Activated gamma-delta T cell (primary cell): ENCODE measurements around the gene SRMS.

ENCODE experiments used
- DNase-seq: peaks from one replicate; lab custom pipeline; 2025; lab: John Stamatoyannopoulos, UW

Gene SRMS

GRCh38 chr20:63553933-63554290 lies 6.4 kb upstream of the SRMS start, which contains the start of gene FNDC11:
Gene FNDC11, plus strand, starts transcription at chr20:63554159. Its CDS starts 1,505 bp downstream, at chr20:63555664.
- peak; percentile 51 for DNase-seq

GRCh38 chr20:63553251-63553932 lies 5.8 kb upstream of the SRMS start:
- DNase-seq: peak; percentile 88

- DNase-seq: no peak
These were observed 5.1 kb upstream of the SRMS start for GRCh38 chr20:63552481-63553249.

DNA sequence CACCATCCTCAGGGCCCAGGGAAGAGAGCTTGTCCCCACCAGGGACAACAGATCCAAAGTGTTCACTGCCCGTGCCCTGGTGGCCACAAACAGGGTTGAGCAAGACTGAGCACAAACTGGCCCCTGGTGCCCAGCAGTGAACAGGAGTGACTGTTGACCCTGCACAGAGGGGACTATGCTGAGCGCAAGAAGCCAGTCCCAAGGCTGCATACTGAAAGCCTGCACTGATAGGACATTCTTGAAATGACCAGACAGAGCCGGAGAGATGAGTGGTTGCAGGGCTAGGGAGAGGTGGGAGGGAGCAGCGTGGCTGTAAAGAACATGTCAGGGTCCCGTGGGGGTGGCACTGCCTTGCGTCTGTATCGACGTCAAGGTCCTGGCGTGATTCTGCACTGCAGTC lies 3.5 kb upstream of the SRMS start:
- no peak for DNase-seq

DNA sequence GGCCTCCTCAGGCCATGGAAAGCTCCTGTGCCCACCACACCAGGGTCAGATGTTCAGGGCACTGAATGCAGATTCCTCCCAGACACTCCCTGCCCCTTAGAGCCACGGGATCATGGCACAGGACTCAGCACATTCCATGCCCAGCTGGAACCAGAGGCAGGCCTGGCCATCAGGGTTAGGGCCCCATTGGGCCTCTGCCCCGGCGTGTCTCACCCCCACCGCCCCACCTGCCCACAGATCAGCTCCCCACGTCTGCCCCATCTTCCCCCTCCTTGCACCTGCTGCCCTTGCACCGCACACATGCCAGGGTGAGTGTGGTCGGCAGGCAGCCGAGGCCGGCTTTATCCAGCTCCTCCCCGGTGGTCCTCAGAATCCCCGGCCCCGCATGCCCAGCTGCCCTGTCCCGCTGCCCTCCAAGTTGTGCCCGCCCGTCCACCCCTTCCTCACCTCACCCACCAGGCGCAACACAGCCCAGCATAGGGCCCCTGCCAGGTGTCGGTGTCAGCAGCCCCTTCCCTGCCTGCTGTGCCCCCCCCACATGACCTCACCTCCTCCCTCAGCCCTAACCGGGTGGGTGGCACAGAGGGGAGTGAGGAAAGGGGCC lies 2.2 kb upstream of the SRMS start:
- DNase-seq: no peak

DNA sequence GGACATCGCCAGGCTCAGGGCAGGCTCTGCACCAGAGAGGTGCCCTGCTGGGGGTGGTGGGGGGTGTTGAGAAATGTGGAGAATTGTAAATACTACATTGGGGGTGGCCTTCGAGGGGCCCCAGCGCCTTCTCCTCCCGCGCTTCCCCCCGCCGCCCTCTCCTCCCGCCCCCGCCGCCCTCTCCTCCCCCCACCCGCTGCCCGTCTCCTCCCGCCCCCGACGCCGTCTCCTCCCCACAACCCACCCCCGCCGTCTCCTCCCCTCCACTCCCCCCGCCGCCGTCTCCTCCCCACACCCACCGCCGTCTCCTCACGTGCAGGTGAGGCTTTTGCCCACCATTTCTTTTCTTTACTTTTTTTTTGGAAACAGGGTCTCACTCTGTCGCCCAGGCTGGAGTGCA lies 1.5 kb upstream of the SRMS start:
- DNase-seq: no peak

DNA sequence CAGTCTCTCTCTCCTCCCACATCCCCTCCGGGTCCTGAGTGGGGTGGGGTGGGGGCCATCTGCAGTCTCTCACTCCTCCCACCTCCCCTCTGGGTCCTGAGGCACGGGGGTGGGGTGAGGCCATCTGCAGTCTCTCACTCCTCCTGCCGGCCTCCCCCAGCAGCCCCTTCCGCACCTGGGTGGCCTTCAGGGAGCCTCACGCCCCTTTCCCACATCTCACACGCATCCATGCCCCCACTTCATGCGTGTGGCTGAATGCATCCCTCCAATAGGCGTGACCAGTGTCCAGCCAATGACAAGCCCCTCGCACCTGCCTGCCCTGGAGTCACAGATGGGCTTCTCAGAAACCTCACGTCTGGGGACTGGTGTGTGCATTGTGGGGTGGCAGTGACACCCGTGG lies 993 bp upstream of the SRMS start:
- DNase-seq: no peak

GRCh38 chr20:63546956-63547724 lies 409 bp downstream of the SRMS start:
- DNase-seq: no peak

DNA sequence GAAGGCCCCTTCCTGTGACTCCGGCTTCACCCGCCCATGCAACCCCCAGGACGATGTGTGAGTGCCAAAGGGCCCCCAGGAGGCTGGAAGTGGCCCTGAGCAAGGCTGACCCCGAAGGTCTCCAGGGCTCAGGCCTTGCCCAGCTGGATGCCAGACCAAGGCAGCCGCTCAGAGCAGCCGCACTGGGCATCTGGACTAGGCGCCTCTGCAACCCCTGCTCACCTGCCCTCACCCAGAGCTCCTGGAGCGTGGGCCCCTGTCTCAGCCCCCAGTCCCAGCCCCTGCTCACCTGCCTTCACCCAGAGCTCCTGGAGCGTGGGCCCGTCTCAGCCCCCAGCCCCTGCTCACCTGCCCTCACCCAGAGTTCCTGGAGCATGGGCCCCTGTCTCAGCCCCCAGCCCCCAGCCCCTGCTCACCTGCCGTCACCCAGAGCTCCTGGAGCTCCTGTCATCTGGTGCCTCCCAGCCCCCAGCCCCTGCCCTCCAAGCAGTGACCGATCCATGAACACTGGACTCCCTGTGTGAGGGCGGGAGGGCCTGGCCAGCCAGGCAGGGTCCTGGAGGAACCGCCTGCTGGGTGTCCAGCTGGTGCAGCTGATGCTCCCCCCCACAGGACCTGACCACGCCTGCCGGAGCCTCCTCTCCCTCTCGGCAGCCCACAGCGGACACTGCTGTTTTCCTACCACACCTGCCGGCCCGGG lies 1.1 kb downstream of the SRMS start:
- DNase-seq: no peak

DNA sequence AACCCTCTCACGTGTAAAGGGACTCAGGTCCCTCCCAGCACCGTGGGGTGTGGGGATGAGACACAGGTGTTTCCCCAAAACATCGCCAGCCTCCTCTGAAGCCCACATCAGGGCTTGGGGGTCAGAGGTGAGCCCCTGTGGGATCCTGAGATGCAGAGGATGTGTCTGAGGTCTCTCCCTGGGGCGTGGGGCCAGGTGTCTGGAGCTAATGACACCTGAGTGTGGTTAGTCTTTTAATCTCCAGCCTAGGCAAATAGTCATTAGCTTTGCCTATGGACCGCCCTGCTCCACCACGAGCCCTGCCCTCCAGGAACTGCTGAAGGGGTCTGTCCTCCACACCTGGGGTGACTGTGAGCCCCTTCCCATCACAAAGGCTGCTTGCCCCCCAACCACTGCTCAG lies 1.7 kb downstream of the SRMS start:
- DNase-seq: no peak

DNA sequence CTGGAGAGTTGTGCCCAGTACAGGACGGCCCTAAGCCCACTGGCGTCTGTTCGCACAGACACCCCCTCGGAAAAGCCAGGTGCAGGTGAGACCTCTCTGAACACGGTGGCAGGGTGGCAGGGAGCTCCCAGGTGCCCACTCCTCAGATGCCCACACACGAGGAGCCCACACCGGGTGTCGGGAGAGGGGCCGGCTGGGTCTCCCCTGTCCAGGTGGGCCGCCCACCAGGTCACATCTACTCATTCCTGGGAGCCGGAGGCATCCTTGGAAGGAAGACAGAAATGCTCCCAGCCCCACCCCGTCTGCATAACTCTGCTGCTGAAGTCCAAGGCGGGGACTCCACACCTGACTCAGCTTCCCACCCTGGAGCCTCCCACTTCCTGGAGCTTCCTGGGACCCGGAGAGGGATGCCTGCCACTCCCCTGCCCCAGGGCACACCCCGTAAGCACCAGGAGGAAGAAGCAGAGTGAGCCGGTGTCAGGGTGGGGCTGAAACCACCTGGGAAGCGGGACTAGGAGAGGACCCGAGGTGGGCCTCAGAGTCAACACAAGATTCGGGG lies 2.5 kb downstream of the SRMS start:
- no peak for DNase-seq

DNA sequence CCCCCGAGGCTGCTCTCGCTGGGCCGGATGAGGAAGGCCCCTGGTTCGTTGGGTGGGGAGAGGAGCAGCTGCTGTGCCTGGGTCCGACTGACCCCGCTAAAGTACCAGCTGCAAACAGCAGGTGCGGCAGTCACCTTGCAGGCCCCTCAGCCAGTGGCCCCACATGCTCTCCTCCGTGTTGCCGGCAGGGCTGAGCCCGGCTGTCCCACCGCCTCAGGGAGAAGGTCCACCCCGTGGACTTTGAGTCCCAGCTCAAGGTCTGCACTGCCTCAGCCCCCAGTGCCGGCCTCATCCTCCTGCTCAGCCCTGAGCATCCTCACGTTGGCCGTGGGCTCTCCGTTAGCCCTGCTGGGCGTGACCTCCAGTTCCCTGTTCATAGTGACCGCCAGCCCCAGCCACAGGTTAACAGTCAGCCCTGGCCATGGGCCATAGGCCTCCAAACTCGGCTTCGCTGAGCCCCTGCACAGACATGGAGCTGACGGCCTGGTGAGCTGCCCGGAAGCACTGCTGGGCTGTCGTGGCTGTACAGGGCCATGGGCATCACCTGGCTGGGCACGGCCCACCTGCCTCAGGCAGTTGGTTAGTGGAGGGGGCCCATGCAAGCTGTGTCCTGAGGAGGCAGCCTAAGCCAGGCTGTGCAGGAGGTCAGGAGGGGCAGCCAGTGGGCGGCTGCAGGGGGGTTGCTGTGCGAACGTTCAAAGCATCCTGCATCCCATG lies 3.1 kb downstream of the SRMS start:
- no peak for DNase-seq

DNA sequence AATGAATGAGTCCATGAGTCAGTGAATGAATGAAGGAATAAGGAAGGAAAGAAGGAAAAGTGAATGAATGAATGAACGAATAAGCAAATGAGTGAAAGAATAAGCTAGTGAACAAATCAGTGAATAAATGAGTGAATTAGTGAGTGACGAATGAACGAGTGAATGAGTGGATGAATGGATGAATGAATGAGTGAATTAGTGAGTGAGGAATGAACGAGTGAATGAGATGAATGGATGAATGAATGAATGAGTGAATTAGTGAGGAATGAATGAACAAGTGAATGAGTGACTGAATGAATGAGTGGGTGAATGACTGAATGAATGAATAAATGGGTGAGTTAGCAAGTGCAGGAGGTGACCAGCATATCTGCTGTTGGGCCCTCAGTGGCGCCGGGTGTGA lies 3.8 kb downstream of the SRMS start:
- no peak for DNase-seq

GRCh38 chr20:63543131-63543530 lies 4.4 kb downstream of the SRMS start:
- no peak for DNase-seq

DNA sequence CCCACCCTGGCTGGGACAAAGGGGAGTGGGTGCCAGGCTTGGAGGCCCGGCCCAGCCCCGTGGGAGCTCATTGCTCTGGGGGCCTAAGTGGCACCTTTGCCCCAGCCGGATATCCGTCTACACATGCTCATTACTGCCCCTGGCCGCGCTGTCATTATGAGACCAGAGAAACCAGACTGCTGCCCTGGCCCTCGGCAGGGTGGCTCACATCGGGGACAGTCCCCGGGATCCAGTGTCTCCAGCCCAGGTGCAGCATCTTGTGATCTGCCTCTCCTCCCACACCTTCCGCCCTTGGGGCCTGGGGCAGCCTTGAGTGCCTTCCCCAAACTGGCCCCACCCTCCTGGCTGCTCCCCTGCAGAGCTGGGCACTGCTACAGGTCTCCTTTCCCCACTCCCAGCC lies 4.9 kb downstream of the SRMS start:
- DNase-seq: no peak

- DNase-seq: no peak
These were observed 5.5 kb downstream of the SRMS start for GRCh38 chr20:63542031-63542559.

- no peak for DNase-seq
These were observed 6.2 kb downstream of the SRMS start for GRCh38 chr20:63541371-63541770.

- DNase-seq: no peak
These were observed 6.9 kb downstream of the SRMS start for GRCh38 chr20:63540417-63541186.

DNA sequence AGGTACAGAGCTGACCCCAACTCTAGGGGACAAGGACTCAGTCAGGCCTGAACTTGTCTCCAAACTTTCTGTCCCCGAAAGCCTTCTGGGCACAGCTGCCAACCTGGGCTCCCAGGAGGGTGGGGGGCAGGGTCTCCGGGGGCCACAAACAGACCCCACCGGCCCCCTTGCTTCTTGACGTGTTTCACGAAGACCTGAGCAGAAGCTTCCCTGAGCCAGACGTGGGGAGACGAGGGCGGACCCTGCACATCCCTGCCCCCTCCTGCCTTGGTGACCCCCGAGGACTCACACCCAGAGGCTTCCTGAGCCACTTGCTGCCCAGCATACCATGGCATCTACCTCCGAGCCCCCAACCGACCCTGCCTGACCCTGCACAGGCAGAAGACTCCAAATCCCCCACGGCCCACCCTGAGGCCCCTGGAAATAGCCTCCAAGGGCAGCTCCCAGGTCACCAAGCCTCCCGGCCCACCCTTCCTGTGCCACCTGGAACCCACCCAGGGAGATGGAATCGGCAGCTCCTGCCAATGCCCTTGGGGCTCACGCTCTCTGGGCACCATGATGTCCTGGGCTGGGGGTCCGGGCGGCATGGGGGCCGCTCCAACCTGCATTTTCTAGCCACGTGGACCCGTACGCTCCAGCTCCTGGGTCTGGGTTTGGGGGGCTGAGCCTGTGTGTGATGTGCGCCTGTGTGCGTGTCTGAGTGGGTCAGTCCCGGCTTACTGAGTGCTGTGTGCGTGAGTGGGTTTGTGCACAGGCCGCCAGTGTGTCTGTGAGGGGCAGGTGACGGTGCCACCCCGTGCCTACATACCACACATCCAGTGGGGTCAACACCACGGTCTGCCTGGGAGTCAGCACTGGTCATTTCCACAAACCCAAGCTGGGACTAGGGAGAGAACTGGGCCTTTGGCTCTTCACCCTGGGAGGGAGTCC lies 7.8 kb downstream of the SRMS start:
- no peak for DNase-seq
